ENCODE results near the gene CYP46A1. TPM values are rescaled to one million over a fixed set of nuclear protein-coding genes. Genes with fewer than 3 reads are reported as not detected.

The CYP46A1 gene
- total RNA-seq, 1 experiment from 2014 or later, result 0.59 TPM

DNA sequence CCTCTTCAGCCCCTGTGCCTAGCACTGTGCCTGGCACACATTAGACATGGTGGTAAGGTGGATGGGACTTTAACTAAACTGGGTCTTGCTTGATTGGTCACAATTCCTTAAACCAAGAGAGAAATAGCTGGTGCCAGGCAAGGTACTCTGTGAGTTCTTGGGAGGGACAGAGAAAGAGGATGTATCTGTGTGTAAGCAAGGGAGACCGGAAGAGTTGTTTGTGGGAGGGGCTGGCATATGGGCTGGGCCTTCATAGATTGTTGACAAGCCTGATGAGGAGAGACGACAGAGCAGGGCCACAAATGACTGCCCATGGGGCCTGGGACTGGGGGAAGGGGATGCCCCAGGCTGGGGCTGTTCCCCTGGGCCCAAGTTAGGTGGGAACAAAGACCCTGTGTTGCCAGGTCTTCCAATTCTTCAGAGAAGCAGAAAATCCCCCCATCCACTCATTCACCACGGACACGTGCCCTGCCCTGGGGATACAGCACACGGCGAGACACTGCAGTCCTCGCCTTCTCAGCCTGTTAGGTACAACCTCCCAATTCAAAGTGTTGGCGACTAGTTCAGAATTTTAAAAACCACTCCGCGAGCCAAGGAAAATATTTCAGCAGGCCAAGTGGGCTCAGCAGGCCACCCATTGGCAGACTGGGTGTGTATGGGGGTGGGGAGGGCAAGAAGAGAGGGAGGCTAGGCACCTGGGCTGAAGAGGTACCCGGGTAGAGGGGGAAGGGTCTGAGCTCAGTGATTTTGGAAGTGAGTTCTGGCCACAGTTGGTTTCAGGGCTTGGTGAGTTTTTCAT is 11.4 kb upstream of the CYP46A1 start:
- H3K9me3 Mint-ChIP-seq, result peaks cover 6 to 7% of the 10 kb centered on the region in 2 experiments
- Histone ChIP-seq H2BK12ac (ENCODE audit: insufficient read length, low read depth, low read length) (no peak overlapping the region), H3K4ac (ENCODE audit: low read depth, low read length) (no peak overlapping the region), H3T11ph (ENCODE audit: low read length) (no peak overlapping the region), H4K91ac (ENCODE audit: insufficient read length, low read depth, low read length) (no peak overlapping the region), H3K4me2 (ENCODE audit: insufficient read depth, insufficient read length, low read length) (no peak overlapping the region), H4K8ac (replicated peaks; ENCODE audit: insufficient read length, low read depth, low read length) (no peak overlapping the region), H4K20me1 (ENCODE audit: control insufficient read depth, insufficient read depth, insufficient read length) (no peaks in the 10 kb centered on the region), H2BK15ac (ENCODE audit: low read depth, low read length) (no peak overlapping the region), H3K23me2 (ENCODE audit: insufficient read length, low read depth, low read length, poor library complexity, severe bottlenecking) (no peaks in the 10 kb centered on the region), H2AFZ (ENCODE audit: low read length) (no peak overlapping the region), H2BK120ac (ENCODE audit: low read depth, low read length, poor library complexity, severe bottlenecking) (no peak overlapping the region), H2AK5ac (ENCODE audit: insufficient read length, low read length) (no peak overlapping the region), H4K5ac (ENCODE audit: insufficient read length, low read depth, low read length) (no peak overlapping the region), H3K9me3 (ENCODE audit: control insufficient read depth, low read depth, low read length) (peaks cover 2% of the 10 kb centered on the region), H3K79me1 (ENCODE audit: insufficient read depth, low read depth, low read length, poor library complexity, severe bottlenecking) (no peaks in the 10 kb centered on the region), H2BK5ac (ENCODE audit: insufficient read length, low read length) (no peak overlapping the region), H3K27ac (ENCODE audit: insufficient read length, low read depth, low read length) (no peak overlapping the region), H3K79me2 (ENCODE audit: insufficient read depth, low read length) (no peaks in the 10 kb centered on the region), H3K18ac (ENCODE audit: insufficient read length, low read depth, low read length) (no peak overlapping the region), H3K27me3 (ENCODE audit: insufficient read depth, low read length) (no peaks in the 10 kb centered on the region), H3K9ac (ENCODE audit: extremely low read depth, insufficient read length, low read length) (no peak overlapping the region), H2BK20ac (ENCODE audit: low read depth, low read length, poor library complexity, severe bottlenecking) (no peak overlapping the region), H3K4me1 (ENCODE audit: insufficient read depth, low read length) (no peaks in the 10 kb centered on the region; the same call in 1 of the 2 replicates), H3K23ac (ENCODE audit: insufficient read length, low read depth, low read length) (no peak overlapping the region), H3K14ac (ENCODE audit: insufficient read depth, low read length) (no peak overlapping the region), H3K56ac (ENCODE audit: insufficient read length, low read depth, low read length) (no peak overlapping the region)
- peaks cover 1 to 7% (median 2%) of the 10 kb centered on the region in 3 experiments; a peak in 2 of 7 replicates for H3K36me3 Mint-ChIP-seq (ENCODE audit: insufficient read depth in 1 of 3, low read depth in 3 of 3)
- DNase-seq, result no peak
- H3K27ac Mint-ChIP-seq, result peak overlapping the region in 1 of 3 experiments; percentile 83; a peak in 1 of 7 replicates
- TF ChIP-seq, protein P1, sequence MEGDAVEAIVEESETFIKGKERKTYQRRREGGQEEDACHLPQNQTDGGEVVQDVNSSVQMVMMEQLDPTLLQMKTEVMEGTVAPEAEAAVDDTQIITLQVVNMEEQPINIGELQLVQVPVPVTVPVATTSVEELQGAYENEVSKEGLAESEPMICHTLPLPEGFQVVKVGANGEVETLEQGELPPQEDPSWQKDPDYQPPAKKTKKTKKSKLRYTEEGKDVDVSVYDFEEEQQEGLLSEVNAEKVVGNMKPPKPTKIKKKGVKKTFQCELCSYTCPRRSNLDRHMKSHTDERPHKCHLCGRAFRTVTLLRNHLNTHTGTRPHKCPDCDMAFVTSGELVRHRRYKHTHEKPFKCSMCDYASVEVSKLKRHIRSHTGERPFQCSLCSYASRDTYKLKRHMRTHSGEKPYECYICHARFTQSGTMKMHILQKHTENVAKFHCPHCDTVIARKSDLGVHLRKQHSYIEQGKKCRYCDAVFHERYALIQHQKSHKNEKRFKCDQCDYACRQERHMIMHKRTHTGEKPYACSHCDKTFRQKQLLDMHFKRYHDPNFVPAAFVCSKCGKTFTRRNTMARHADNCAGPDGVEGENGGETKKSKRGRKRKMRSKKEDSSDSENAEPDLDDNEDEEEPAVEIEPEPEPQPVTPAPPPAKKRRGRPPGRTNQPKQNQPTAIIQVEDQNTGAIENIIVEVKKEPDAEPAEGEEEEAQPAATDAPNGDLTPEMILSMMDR (conservative IDR thresholded peaks at IDR 0.05), result no peak
- H3K4me1 Mint-ChIP-seq, result peaks cover 43 to 44% of the 10 kb centered on the region in 2 experiments
- H3K27me3 Mint-ChIP-seq (ENCODE audit: low read depth), result peaks cover 8% of the 10 kb centered on the region
- no CpG with 5 or more reads among the region's 11 CpGs for WGBS (ENCODE audit: extremely low coverage, insufficient read length, low lambda C conversion rate)
- peak overlapping the region in 1 of 2 experiments; percentile 48; a peak in 3 of 5 replicates for H3K4me3 Mint-ChIP-seq

Measured in H9 (cell line).